ENCODE results near the gene TLE3.

GRCh38 chr15:70137967-70138366, 40.2 kb upstream of the TLE3 start:
- no peak for TF ChIP-seq CTCF (optimal IDR thresholded peaks at IDR 0.05 in 1 of 3, IDR thresholded peaks at IDR 0.05 in 1 of 3, conservative IDR thresholded peaks at IDR 0.05 in 1 of 3; ENCODE audit: extremely low read depth in 1 of 3, insufficient read depth in 2 of 3, low read length in 3 of 3)
- no peak for TF ChIP-seq EZH2 (IDR thresholded peaks at IDR 0.05; ENCODE audit: low read length)
